Omental fat pad (tissue), 4 donors: Measurements from ENCODE around the gene RNU2-63P. TPM values are rescaled to one million over a fixed set of nuclear protein-coding genes. Genes with fewer than 3 reads are reported as not detected.

Experiments used
- ATAC-seq: fragments of 150-250 bp; one replicate; pipeline ENCODE4 v1.9.1; 2016; ENCODE audit warnings: mild to moderate bottlenecking, moderate library complexity; ENCODE audit not compliant: low FRiP score
- DNase-seq: peaks from one replicate; pipeline ENCODE4 v3.0.0-alpha.2; 2019; ENCODE audit warnings: low spot score
- total RNA-seq, 4 donors: library from RNA; depleted of rRNA; stranded (reverse); fragments of >200 nt; gene quantifications; one replicate each; pipeline ENCODE4 v1.1.0, GENCODE V29; 2016
- TF ChIP-seq, protein P1 (sequence below), 3 donors: fragments of 450-650 bp; IDR thresholded peaks; one replicate each; pipeline ENCODE4 v1.5.1; 2016 to 2017; ENCODE audit warnings: antibody characterized with exemption in 3 of 3, mild to moderate bottlenecking in 3 of 3, moderate library complexity in 2 of 3

RNU2-63P gene
- total RNA-seq, 4 donors from 2014 or later, result not detected

GRCh38 chr2:88055371-88056128 lies 39.2 kb upstream of the RNU2-63P start, which contains the start of gene KRCC1:
Gene KRCC1 (minus strand): TSS chr2:88055783. CDS start chr2:88028563, 27,220 bp downstream.
- TF ChIP-seq, protein P1, sequence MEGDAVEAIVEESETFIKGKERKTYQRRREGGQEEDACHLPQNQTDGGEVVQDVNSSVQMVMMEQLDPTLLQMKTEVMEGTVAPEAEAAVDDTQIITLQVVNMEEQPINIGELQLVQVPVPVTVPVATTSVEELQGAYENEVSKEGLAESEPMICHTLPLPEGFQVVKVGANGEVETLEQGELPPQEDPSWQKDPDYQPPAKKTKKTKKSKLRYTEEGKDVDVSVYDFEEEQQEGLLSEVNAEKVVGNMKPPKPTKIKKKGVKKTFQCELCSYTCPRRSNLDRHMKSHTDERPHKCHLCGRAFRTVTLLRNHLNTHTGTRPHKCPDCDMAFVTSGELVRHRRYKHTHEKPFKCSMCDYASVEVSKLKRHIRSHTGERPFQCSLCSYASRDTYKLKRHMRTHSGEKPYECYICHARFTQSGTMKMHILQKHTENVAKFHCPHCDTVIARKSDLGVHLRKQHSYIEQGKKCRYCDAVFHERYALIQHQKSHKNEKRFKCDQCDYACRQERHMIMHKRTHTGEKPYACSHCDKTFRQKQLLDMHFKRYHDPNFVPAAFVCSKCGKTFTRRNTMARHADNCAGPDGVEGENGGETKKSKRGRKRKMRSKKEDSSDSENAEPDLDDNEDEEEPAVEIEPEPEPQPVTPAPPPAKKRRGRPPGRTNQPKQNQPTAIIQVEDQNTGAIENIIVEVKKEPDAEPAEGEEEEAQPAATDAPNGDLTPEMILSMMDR (IDR thresholded peaks at IDR 0.05), result no peak
- peak; percentile 64 for DNase-seq
- peak; percentile 95 for ATAC-seq

DNA sequence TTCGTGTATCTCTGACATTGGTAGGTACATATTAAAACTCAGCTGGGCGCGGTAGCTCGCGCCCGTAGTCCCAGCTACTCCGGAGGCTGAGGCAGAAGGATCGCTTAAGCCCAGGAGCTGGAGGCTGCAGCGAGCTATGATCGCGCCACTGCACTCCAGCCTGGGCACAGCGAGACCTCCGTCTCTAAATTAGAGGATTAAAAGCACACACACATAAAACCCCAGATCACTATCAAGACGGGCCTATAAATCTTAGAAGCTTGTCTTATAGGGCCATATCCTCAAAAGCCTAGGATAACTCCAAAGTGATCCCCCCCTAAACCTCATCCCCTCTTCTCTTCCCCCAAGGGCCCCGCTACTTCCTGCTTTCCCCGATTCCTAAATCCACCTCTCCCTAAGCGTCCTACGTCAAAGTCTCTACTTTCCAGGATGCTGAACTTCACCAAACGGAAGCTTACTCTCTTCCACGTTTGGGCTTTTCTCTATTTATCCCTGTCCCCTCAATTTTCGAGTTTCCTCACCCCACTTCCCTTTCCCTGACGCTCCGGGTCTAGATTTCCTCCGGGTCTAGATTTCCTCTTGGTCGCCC lies 38.5 kb upstream of the RNU2-63P start:
- DNase-seq, result no peak
- TF ChIP-seq, protein P1 (IDR thresholded peaks at IDR 0.05), result no peak
- no peak for ATAC-seq

GRCh38 chr2:88053934-88054781 lies 37.8 kb upstream of the RNU2-63P start:
- DNase-seq (no peak), ATAC-seq (no peak)
- TF ChIP-seq, protein P1 (IDR thresholded peaks at IDR 0.05), result no peak

DNA sequence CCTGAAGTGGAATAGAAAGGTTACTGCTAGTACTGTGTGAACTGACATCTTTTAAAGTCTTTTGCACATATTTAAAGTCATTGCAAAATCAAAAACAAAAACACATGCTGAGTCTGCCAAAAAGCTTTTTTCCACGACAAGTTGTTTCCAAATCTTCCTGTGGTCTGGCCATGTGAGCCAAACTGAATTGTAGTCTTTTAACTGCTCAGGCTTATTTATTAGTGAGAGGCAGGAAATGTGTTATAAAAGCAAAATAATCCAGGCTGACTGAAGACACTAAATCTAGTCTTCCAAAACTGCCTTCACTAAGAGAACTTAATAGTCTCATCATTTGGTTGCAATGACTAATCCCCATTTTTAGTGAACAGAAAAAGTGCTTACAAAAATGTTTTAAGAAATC lies 36.9 kb upstream of the RNU2-63P start:
- ATAC-seq (peak; percentile 20), DNase-seq (no peak)
- TF ChIP-seq, protein P1 (IDR thresholded peaks at IDR 0.05), result no peak

- DNase-seq (no peak), ATAC-seq (no peak)
- TF ChIP-seq, protein P1 (IDR thresholded peaks at IDR 0.05), result no peak
Measured at GRCh38 chr2:88051792-88052191, 35.4 kb upstream of the RNU2-63P start.

DNA sequence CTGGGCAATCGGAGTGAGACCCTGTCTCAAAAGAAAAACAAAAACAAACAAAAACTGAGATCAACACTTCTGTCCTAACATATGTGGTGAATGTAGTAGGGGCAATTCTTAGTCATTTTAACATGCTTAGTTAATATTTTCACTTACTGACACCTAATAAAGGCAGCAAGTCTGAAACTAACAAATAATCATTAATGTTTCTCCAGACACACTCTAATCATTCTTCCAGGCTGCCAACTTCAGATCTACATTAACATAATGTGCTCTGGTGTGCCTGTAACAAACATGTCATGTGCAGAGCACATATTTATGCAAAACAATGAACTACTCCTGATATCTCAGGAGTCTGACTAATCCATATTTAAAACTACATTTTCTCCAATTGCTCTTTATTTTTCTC lies 33.3 kb upstream of the RNU2-63P start:
- no peak for DNase-seq
- no peak for ATAC-seq
- TF ChIP-seq, protein P1 (IDR thresholded peaks at IDR 0.05), result no peak
